HG03520 (cell line): ENCODE results near the gene MCRS1.
A peak's percentile ranks its signal among the peaks of the same experiment; 100 is the strongest.
"Not testable (repeated sequence)": the region's sequence is repeated elsewhere in the genome, so short reads cannot be mapped to it uniquely, and the experiment has no call there.

Source experiments
- ATAC-seq: cut with Tn5 transposase; IDR thresholded peaks from one replicate; pipeline ENCODE4 v1.9.1; 2021; ENCODE audit warnings: mild to moderate bottlenecking, moderate library complexity; ENCODE audit not compliant: unreplicated experiment

The MCRS1 gene, protein sequence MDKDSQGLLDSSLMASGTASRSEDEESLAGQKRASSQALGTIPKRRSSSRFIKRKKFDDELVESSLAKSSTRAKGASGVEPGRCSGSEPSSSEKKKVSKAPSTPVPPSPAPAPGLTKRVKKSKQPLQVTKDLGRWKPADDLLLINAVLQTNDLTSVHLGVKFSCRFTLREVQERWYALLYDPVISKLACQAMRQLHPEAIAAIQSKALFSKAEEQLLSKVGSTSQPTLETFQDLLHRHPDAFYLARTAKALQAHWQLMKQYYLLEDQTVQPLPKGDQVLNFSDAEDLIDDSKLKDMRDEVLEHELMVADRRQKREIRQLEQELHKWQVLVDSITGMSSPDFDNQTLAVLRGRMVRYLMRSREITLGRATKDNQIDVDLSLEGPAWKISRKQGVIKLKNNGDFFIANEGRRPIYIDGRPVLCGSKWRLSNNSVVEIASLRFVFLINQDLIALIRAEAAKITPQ

DNA sequence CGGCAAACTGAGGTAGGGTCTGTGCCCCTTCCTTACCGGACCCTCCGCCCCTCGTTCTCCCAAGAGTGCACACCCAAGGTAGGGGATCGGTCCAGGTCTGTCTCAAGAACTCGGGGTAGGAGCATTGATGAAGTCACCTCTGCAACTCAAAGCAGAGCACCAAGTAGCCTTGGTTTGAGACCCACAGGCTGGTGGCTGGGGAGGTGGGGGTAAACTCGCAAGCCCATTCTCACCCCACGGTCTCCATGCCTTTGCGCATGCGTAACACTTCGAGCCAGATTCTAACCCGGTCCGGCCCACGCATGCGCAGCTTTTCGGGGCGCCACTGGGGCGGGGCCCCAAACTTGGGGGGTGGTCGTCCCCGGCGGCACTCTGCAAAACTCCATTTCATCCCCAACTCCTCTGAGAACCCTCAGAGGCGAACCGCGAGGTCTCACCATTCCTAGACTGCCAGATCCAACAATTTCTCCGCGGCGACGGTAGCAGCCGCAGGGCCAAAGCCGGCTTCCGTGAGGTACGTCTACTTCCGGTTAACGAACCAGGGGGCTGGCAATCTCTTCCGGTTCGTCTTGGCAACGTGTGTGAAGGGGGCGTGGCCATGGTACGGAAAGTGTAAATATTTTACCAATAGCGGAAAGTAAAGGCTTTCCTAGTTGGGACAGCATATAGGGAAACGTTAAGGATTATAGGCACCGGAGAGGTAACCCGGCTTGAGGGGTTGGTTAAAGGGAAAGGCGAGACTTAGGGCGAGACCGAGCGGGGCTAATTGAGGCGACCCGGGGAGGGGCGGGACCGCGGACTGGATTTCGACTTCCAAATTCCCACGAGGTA lies at the start of gene MCRS1:
TSS of gene MCRS1 (minus strand) at position 532 of the 831 bp plus-strand sequence. CDS start 1,411 bp downstream, outside the sequence.
- ATAC-seq = peak; percentile 83

DNA sequence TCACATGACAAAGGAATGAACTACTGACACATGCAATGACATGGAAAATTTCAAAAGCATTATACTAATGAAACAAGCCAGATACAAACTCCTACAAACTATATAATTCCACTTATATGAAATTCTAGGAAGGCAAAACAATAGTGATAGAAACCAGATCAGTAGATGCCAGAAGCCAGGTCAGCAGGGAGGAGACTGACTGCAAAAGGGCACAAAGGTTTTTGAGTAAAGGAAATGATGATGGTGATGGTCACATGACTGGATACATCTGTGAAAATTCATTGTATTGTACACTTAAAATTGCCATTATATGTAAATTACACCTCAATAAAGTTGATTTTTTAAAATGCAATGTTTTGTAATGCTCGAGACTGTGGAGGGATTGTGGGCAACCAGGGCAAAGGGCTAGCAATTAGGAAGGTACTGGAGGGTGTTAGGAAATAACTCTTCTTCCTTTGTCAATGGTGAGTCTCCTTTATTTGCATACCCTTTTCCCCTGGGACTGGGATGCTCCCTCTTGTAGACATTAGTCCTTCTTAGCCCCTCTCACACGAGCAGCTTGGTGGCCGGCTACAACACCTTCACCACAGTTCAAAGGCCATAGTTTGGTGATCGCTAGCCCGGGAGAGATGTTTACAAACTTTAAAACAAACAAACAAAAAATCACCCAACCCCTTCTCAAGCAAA lies 48.7 kb upstream of the MCRS1 start:
- no peak for ATAC-seq

DNA sequence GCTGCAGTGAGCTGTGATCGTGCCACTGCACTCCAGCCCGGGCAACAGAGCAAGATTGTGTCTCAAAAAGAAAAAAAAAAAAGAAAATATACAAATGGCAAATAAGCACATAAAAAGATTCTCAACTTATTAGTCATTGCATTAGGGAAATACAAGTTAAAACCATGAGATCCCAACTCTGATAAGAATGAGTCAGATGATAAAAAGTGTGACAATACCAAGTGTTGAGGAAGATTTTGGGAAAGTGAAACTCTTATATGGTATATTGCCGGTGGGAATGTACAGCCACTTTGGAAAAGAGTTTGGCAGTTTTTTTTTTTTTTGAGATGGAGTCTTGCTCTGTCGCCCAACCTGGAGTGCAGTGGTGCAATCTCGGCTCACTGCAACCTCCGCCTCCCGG lies 47.8 kb upstream of the MCRS1 start:
- no peak for ATAC-seq

DNA sequence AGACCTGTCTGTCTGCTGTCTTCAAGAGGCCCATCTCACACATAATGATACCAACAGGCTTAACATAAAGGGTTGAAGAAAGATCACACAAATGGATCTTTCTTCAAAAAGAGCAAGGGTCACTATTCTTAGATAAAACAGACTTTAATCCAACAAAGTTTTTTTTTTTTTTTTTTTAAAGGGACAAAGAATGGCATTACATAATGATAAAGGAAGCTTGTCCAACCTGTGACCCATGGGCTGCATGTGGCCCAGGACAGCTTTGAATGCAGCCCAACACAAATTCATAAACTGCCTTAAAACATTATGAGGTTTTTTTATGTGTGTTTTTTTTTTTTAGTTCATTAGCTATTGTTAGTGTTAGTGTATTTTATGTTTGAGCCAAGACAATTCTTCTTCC lies 44.3 kb upstream of the MCRS1 start:
- no peak for ATAC-seq

DNA sequence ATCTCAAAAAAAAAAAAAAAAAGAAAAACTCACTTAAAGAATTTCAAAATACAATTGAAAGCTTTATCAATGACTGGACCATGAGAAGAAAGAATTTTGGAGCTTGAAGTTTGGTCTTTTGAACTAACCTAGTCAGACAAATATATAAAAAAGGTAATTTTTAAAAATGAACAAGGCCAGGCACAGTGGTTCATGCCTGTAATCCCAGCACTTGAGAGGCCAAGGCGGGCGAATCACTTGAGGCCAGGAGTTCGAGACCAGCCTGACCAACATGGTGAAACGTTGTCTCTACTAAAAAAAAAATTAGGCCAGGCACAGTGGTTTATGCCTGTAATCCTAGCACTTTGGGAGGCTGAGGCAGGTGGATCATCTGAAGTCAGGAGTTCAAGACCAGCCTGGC lies 42.8 kb upstream of the MCRS1 start:
- not testable (repeated sequence) for ATAC-seq

DNA sequence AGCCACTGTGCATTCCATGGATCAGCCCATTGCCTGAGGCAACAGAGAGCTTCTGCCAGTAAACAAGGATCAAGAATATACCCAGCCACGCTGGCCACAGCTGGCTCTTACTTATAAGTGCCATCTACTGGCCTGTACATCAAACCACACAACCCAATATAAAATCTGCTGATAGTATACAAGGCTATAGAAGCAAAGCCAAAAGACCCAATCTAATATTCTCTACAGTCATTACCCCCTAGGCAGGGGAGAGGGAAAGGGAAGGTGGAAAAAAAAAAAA lies 41.9 kb upstream of the MCRS1 start:
- no peak for ATAC-seq

DNA sequence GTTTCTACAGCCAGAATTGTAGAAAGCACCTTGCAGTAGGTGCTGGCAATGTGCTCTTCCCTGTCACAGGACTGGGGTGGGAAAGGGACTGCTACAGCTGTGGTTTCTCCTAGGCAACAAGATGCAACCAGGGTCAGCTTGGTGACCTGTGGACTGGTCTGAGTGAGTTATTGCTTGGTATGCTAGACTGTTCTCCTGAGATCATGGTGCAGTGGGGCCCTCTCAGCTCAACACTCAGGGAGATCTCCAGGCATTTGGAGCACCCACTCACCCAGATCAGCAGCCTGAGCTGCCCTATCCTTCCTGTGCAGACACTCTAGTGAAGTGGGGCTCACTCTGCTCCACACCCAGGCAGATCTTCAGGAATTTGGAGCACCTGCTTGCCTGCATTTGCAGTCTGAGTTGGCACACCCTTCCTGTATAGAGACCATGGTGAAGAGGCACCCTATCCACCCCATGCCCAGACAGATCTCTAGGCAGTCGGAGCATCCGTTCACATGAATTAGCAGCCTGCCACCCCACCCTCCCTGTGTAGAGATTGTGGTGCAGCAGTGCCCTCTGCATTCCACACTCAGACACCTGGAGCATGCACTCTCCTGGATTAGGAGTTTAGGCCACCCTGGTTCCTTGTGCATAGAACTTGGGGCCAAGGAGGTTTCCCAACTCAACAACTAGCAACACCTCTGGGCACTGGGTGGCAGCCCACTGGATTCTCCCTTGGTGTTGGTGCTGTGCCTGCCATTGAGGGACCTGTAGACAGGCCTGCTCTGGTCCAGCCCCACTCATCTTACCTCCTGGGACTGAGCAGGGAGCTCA lies 41.3 kb upstream of the MCRS1 start:
- no peak for ATAC-seq

DNA sequence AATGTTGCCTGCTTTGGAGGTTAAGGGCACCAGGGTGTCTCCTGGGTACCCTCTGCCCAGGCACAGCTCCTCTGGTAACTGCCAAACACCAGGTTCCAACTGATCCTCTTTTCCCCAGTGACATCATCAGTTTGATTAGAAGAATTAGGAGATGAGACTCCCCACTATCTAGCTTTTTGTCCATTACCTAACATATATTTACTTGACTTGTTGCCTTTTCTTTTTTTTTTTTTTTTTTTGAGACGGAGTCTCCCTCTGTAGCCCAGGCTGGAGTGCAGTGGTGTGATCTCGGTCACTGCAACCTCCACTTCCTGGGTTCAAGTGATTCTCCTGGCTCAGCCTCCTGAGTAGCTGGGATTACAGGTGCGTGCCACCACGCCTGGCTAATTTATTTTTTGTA lies 37.6 kb upstream of the MCRS1 start, which contains the start of gene FAM186B:
TSS of gene FAM186B (minus strand) at position 101 of the 400 bp plus-strand sequence. CDS start 162 bp downstream, outside the sequence.
- not testable (repeated sequence) for ATAC-seq

DNA sequence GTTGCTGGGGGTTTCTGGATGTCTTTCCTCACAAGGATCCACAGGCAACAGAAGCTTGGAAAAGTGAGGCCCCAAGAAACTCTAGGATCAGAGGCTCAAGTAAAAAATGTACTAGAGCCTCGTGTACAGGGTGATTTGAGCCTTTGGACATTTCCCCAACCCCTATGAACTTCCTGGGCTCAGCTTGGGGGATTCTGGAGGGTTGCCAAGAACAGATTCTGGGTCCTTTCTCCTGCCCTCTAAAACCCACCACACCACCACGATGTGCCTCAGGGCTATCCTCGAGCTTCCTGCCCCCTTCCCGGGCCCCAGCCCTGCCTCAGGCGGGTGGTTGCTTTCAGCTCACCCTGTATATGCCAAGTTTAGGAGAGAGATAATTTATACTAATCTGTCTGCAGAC lies 36.9 kb upstream of the MCRS1 start:
- ATAC-seq = no peak

DNA sequence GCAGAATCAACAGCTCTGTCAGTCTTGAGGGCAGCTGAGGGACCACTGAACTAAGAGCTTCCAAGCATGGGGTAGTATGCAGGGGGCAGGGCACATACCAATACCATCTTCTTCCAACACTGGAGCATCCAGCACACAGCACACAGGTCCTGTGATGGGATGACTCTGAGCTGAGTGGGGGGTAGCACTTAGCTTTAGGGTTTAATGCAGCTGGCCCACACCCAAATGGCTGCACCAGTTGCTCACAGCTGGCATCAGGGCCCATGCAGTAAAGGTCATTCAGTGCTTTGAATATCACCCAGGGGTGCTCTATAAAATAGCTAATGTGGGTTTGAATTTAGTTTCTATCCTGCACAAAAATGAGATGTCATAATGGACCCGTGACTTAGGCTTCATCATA lies 35.8 kb upstream of the MCRS1 start:
- no peak for ATAC-seq

DNA sequence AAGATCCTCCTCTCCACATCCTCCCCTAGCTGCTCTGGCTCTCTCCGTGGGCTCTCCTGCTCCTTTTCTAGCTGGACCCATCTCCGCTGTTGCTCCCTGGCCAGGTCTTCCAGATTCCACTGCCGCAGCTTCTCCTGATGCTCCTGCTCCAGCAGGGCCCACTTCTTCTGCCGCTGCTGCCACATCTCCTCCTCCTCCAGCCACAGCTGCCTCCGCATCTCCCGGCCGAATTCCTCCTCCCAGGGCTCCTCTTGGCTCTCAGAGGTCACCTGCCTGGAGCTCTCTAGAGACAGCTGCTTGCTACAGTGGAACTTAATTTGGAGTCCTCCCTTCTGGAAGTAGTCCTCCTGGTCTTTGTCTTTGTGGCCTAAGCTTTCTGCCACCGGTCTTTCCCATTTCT lies 32.0 kb upstream of the MCRS1 start:
- ATAC-seq = no peak

DNA sequence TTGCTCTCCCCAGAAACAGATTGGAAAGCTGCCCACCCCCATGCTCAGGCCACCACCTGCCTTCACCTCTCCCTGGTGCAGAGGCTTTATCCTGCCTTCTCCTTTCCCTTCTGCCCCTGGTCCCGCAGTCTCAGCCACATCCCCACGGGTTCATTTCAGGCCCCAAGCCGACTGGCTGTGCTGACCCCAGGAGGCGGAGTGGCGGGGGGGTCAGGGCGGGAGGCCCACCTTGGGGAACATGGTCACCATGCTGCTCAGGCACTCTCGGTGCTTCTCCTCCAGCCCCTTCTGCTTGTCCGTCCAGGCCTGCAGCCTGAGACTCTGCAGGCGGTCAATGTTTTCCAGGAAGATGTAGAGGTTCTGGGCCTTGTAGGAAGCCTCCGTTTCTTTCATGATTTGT lies 30.6 kb upstream of the MCRS1 start:
- ATAC-seq = no peak

DNA sequence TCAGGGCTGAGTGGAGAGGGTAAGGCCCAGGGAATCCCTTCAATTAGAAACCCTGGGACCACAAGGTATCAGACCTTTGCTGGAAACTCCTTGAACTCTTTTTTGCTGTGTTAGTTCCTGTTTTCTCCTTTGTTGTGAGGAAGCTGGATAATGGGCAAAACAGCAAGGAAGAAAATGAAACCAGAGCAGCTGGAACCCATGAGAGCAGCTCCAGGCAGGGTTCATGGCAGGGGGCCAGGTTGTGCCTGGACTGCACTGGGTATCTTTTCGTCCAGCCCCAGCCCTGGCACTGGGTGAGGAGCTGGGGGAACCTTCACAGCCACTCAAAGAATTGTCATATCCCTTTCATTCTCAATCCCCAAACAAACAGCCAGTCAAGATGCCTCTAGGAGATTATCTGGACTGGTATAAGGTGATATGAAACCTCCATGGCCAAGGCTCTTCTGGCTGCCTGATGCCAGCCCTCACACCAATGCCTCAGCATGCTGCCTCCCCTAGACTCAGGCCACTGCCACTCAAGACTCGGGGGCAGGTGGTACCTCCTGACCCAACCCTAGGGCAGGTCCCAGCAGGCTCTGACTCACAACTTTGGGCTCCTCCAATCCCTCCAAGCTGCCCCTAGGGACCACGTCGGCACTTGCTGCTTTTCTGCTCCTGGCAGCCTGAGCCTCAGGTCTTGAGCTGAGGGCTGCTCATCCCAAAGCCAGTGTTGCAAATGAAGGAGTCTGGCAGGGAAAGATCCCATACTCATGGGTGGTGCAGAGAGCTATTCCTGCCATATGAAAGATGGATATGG lies 21.0 kb upstream of the MCRS1 start:
- no peak for ATAC-seq

DNA sequence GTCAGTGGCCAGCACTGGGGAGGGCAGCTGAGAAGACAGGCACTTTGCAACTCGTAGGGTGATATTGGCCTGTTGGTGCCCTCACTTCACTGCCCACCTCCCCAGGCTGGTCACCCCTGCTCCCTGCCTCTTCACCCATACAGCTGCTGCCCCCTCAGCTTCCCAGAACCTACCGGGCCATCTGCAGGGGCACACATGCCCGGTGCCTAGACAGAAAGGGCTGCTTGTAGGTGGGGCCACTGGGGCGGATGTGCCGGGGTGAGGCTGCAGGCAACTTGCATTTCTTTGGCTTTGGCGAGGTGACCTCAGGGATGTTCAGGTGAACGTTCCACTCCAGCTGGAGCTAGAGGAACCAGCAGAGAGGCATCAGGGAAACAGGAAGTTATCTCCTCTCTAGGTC lies 20.3 kb upstream of the MCRS1 start:
- no peak for ATAC-seq

DNA sequence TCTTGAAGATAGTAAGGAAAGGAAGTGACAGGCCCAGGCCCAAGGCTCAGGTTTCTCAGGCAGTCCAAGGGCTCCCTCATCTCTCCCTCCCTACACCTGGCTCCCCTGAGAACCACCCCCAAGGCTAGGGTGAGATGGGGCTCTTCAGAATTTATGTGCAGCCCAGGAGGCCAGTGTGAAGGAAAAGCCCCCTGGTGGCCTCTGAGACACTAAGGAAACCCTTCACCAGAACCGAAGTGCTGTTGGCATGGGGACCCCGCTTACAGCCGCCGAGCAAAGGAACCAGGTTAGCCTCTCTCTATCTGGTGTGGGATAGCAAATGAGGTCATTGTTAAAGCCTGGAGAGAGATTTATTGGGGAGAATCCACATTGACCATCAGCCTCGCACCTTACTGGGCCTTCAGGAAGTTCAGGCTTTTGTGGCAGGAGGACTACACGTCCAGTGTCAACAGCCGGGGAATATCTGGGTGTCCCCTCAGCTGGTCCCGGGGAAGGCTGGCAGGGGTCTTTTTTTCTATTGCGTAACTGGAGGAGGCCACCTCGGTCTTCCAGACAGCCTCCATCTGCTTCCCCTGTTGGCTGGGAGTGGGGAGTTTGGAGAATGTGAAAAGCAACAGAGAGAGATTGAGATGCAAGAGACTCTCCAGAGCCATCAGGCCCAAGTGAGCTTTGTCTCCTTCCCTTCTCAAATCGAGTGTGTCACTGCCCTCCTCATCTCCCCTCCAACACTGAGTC lies 19.4 kb upstream of the MCRS1 start:
- no peak for ATAC-seq

DNA sequence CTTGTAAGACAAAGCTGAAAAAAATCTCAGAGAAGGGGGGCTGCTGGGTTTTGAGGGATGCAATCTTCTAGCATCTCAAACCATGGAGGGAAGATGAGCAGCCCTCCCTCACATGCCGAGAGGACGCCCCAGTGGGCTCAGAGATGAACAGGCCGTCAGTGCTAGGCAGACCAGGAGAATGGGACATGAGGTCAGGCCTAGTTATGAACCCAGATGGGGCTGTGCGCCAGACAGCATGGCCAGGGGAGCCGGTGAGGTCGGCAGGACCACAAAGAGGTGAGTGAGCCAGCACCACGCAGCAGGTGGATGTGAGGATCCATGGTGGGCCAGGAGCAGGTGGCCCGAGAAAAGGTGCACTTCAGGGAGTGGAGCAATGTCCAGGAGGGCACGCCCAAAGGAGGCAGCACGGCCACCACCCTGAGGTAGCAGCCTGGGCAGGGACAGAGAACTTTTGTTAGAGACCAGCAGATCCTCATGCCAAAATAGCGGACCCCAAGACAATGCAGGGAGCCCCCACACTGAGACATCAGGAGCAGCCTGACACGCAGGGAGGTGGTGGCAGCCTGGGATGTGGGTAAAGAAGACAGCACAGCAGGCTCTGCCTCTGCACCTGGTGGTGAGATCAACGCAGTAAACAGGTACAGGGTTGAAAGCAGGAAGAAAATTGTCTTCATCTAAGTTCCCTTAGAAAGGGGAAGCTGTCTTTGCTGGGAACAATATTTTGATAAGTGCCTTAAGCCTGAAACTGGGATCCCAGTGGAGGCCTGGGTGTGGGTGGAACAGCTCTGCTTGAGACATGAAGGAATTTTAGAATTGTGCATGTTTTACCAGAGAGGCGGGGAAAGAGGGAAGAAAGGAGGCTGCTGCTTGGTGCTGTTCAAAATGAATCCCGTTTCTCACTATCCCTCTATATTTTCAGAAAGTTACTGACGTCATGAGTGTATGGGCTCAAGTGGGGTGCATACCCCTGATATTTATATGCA lies 17.8 kb upstream of the MCRS1 start:
- no peak for ATAC-seq

DNA sequence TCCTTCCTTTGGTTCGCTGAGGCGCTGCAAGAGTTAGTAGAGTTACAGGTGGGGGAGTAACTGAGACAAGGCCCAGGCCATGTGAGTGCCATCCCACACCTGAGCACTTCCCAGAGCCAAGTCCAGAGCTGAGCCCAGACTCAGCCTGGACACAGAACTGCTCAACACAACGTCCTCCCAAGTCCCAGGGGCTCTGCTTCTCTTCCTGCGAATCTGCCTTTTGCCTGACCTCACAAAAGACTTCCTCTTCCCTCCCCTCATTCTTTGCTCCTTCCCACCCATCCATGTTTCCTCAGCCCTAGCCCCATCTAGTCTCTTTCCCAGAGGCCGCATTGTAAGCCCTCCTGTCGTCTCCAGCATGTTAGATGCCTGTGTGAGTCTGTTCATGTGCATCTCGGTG lies 16.6 kb upstream of the MCRS1 start:
- no peak for ATAC-seq
